ENCODE measurements around the gene COCH.
"Not testable (repeated sequence)": the region's sequence is repeated elsewhere in the genome, so short reads cannot be mapped to it uniquely, and the experiment has no call there.

Gene COCH

DNA sequence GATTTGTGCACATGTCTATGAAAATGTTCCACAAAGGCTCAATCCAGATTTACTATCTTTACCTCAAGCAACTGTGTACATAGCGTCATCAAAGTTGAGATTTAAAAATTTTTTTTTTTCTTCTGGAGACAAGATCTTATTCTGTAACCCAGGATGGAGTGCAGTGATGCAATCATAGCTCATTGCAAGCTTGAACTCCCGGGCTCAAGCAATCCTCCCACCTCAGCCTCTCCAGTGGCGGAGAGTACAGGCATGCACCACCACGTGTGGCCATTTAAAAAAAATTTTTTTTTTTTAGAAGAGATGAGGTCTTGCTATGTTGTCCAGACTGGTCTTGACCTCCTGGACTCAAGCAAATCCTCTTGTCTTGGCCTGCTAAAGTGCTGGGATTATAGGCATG is 2.3 kb downstream of the COCH start:
- DNase-seq = no peak

DNA sequence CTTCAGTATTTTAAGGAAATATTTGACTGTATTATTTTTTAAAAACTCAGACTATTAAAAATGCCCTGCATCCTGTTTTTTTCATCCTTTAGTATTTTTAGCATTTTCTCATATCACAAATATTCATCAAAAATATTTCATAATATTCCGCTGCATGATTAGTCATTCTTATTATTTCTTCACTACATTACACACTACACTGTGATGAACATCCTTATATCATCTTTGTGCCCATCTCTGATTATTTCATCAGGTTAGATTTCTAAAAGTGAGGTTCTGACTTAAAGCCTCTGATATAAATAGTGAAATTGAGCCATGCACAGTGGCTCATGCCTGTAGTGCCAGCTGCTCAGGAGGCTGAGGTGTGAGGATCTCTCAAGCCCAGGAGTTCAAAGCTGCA is 8.1 kb downstream of the COCH start:
- DNase-seq = no peak

DNA sequence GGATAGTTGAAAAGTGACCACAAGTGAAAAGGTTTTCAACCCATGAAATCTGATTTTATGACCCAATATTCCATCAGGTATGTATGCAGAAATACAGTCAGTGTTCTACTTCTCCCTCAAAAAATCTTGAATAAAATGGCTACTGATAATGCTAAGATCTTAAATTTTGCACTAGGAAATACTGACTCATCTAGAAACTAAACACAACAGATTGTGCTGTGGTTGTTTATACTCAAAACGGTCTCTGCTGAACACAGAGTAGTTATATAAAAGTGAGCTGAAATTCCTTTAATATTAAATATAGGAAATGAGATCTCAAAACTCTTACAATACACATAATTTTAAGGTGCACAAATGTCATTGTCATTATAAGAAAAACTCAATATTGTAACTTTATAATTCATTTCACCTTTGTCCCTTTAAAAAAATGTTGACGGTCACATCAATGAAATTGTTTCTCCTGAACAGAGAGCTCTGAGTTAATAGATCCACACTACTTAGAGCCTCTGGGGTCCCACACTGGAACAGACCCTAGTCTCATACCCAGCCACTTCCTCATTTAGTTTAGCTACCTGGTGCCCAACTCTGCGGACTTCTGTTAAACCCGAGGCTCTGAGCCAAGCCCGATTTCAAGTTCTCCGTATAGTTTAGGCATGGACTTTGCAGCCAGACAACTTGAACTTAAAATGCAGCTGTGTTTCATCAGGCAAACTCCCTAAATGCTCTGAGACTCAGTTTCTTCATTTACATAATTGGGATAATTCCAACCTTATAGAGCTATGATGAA is 9.3 kb downstream of the COCH start:
- no peak for DNase-seq

DNA sequence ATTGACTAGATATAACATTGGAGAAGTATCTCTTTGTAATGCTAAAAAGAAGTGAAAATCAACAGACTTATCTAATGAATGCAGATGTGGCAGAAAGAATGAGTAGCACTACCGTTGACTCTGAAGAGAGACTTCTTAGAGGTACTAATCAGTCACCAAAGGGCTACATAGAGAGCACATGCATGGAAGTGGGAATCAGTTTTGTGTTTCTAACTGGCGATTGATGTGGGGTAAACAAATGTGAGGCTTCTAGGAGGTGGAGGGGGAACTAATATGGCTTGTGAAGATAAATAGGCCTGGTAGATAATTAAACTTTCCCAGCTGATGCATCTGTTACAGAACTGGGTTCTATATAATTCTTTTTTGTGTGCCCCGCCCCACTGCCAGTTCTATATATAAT is 10.5 kb downstream of the COCH start:
- DNase-seq = no peak

DNA sequence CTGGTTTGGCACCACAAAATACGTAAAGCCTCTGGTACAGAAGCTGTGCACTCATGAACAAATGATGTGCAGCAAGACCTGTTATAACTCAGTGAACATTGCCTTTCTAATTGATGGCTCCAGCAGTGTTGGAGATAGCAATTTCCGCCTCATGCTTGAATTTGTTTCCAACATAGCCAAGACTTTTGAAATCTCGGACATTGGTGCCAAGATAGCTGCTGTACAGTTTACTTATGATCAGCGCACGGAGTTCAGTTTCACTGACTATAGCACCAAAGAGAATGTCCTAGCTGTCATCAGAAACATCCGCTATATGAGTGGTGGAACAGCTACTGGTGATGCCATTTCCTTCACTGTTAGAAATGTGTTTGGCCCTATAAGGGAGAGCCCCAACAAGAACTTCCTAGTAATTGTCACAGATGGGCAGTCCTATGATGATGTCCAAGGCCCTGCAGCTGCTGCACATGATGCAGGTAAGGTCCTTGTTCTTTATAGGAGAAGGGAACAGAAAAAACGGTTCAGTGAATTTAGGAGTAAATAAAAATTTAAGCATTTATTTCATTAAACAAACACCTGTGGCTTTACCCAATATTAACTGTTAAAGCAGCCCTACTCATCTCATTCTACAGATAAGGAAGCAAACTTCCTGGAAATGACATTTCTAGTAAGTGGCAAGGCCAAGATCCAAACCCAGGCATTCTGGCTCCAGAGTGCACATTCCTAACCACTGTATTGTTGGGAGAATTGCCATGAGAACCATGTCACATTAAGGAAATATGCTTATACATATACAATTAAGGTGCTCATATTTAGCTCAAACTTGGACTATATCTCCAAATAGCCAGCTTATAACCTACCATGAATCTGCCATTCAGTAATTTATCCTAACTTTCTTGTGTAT is 11.7 kb downstream of the COCH start:
- no peak for DNase-seq

DNA sequence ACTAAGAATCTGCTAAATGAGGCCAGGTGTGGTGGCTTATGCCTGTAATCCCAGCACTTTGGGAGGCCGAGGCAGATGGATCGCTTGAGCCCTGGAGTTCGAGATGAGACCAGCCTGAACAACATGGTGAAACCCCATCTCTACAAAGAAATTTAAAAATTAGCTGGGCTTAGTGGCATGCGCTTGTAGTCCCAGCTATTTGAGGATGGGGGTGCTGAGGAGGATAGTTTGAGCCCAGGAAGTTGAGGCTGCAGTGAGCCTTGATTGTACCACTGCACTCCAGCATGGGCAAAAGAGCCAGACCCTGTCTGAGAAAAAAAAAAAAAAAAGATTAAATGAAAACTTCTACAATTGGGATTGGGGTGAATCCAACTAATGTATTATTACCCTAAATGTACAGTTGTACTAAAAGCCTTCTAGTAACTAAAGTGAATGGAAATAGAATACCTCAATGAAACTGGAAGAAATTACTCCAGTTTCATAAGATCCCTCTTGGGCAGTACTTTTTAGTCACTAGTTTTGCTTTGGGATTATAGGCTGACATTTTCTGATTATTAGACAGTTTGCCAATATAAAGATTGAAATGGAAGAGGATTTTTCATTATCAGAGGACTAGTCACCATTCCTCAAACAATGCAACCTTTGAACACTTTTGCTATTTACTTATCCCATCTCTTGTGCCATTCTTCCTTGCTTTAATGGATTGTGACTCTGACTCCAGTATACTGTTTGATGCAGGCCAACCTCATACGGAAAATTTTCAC is 14.3 kb downstream of the COCH start:
- no peak for DNase-seq

DNA sequence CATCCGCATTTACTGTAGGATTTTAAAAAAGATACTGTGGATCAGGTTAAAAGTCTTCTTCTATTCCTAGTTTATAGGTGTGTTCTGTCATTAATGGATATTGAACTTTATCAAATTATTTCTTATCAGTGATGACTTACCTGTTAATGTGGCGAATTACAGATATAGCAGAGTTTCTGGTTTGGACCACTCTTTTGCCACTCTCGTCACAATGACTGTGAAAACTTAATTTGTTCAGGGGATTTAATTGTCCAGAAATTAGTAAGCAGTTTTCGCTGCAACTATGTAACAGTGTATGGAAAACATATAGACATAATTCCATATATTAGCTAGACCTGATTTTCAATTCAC is 14.9 kb downstream of the COCH start:
- no peak for DNase-seq

DNA sequence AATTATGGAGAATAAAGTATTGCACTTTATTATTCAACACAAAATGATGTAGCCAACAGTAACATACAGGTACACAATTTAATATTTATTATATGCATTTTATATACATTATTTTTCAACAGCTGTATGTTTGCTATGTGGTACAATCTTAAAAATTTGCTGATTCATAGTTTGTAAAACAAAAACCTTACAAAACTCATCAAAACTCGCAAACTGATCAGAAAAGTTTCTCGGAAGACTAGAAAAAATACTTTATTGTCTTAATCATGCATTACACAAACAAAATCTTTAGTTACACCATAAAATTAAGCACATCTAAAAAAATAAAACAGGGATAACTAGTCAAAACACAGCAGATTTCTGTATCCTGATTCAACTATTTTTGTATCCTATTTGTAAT is 19.5 kb downstream of the COCH start:
- DNase-seq = no peak

DNA sequence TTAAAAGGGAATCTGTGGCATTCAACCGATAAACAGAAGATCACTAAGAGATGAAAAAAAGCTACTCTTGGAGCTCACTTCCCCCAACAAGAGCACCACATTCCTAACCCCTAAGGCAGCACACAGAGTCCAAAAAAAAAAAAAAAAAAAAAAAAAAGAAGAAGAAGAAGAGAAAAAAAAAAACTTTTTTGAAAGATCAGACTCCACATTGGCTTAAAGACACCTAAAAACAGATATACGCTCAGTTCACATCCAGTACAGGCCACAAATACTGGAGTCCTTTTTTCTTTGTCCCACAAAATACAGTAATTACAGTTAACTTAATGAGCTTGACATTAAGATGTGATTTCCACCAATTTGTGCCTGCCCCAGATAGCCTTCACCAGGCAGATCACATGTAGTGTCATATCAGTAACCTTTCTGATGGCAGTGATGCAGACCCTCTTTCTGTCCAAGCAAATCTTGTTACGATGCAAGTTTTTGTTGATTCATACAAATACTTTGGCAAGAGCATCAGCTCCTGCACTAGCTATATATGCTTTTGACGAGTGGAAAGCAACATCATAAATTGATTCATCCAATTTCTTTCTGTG is 20.7 kb downstream of the COCH start:
- DNase-seq = no peak

DNA sequence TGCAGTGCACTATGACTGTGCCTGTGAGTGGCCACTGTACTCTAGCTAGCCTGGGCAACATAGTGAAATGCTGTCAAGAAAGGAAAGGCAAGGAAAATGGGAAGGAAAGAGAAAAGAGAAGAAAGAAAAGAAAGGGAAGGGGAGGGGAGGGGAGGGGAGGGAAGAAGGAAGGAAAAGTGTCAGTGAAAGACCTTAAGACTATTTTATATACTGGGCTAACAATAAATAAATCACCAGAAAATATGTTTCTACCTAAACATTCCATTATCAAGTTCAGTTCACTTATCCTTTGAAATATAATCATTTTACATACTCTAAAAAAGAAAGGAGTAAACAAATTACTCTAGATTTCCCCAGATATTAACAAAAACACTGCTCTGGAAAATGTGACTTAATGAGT is 22.1 kb downstream of the COCH start:
- DNase-seq = no peak

DNA sequence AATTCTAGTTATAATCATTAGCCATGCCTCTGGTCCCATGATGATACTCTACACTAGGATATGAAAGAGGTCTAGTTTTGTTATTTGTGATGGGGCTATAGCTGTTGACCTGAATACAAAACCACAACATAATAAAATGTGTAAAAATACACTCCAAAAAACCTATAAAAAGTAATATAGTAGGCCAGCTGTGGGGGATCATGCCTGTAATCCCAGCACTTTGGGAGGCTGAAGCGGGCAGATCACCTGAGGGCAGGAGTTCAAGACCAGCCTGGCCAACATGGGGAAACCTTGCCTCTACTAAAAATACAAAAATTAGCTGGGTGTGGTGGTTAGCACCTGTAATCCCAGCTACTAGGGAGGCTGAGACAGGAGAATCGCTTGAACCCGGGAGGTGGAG is 22.8 kb downstream of the COCH start:
- DNase-seq = not testable (repeated sequence)

DNA sequence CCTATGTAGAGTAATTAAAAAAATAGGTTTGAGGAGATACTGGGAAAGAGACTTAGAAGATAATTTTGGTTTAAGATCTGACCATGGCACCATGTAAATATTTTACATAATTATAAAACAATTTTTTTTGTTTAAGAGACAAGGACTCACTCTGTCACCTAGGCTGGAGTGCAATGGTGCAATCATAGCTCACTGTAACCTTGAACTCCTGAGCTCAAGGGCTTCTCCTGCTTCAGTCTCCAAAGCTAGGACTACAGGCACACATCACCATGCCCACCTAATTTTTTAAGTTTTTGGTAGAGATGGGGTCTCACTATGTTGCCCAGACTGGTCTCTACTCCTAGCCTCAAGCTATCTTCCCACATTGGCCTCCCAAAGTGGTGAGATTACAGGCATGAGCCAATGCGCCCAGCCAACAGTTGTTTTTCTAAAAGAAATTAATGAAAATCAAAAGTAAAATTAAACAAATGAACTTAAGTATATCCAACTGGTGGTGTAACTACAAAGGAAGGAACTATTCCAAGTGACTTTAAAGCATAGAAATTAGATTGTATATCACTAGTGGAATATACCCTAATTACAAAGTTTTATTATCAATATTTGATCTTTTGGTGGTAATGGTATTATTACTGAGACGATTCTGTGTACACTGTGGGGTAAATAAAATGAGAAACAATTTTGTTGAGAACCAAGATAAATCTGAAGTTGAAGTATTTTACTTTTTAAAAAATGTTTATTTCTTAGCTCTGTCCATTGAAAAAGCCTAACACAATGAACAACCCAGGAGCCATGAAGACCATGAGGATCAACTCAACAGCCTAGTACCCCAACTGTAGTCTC is 29.1 kb downstream of the COCH start:
- DNase-seq = no peak

DNA sequence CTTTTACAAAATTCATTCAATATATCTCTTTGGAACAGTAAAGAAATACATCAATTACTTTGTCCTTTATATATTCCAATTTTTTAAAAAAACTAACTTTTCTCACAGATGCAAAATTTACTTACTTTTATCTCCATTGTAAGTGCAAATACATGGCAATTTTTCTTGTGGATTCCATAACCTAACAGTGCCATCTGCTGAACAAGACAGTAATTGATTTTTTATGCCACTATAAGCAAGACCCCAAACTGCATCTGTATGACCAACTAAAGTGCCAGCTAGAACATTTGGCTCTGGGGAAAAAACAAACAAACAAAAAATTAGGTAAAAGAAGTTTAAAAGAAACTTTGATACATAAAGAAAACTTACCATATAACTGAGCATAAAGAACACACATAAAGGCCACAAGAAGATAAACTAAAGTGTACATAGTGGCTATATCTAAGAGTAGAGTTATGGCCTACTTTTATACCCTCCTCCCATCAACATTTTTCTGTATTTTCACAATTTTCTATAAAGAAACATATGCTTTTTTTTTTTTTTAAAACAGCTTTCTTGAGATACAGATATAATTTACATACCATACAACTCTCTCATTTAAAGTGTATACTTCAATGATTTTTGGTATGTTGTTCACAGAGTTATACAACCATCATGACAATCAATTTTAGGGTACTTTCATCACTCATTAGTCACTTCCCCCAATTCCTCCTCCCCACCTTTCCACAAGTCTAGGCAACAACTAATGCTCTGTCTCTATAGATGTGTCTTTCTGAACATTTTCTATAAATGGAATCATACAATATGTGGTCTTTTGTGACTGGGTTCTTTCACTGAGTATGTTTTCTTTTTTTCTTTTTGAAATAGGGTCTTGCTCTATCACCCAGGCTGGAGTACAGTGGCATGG is 32.6 kb downstream of the COCH start:
- no peak for DNase-seq

DNA sequence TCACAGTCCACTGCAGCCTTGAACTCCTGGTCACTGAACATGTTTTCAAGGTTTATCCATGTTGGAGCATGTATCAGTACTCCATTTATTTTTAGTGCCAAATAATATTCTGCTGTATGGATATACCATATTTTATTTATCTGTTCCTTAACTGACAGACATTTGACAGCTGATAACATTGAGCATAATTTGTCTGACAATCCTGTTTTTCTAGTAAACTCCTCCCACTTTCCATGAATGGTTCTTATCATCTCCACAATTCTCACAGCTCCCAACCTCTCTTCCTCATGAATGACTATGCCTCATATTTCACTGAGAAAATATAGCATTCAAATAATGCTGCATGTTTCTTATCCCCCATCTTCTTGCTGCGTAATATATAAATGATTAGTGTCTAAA is 33.3 kb downstream of the COCH start:
- DNase-seq = no peak

DNA sequence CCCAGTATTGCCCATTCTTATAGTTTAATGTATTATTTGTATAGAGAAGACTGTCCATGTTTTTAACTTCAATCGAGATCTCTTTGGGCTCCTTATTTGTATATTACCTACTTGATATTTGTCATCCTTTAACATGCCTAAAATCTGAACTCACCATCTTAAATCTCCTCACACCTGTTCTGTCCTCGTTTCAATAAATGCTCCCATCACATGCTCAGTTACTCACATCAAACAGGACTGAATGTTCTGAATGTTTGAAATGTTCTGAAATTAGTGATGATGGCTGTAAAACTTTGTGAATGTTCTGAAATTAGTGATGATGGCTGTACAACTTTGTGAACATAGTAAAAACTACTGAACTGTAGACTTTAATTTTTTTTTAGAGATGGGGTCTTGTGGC is 34.5 kb downstream of the COCH start:
- no peak for DNase-seq

DNA sequence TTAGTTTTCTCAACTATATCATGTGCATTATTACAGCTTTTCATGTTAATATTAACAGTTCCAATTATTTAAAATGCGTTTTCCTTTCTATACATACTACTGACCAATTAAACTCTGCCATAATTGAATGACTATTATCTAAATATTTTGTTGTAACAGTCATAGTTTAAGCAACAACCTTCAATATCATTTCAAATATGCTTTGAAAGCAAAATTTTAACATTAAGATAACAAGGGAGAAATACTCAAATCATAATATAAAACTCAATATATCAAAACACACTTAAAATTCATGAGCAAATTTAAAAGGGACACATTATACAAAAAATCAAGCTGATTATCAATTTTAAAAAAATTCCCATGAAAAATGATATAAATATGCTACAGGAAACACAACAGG is 40.5 kb downstream of the COCH start:
- no peak for DNase-seq

DNA sequence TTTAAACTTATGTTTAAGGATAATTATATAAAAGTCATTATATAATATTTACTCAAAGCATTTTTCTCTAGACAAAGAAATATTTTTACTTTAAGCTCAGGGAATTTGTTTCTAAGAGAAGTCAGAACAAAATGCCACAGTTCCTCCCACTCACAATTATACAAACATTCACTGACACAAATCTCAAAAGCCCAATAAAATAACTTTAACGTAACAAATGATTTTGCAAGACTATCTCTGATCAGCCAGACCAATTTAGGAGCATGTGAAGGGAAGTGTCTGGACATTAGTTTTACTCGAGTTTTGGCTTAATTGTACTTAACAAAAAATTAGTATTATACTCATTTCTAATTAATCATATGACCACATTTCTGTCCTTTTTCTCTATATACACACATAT is 41.2 kb downstream of the COCH start:
- no peak for DNase-seq

DNA sequence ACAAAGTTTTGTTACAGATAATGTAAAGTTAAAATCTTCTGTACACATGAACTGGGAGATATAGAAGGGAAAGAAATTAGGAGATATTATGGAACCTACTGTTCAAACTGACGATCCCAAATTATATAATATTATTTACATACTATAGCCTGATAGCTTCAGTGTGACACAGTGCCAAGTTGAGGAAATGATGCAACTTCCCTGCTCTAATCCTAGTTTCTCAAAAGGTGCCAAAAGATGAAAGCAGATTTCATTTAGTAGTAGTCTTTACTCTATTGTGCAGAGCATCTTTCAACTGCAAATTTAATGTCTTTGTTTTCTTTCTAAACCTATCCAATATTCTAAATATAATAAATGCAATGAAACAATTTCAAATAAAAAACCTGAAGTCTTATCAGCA is 46.9 kb downstream of the COCH start:
- DNase-seq = no peak

DNA sequence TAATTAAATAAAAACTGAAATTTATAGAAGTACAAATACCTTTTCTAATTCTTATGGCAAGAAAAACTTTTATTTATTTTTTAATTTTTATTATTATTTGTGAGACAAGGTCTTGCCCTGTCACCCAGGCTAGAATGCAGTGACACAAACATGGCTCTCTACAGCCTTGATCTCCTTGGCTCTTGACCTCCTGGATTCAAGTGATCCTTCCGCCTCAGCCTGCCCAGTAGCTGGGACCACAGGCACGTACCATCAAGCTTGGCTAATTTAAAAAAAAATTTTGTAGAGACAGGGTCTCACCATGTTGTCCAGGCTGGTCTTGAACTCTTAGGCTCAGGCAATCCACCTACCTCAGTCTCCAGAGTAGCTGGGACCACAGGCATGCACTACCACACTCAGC is 47.4 kb downstream of the COCH start:
- no peak for DNase-seq

DNA sequence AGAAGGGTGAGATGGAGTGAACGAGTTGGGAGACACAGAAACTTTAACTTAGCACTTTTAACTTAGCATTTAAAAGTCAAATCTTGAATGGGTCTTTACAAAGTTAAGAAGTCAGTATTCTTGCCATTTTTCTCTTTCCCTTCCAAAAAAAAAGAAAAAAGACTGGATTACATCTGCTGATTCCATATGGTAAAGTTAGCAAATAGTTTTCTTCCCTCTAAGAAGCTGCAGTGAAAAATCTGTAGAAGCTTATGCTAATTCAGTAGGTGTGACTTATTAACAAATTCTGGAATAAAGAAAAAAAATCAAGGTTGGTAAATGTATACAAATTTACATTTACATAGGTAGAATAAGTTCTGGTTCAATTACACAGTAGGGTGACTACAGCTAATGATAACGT is 50.9 kb downstream of the COCH start:
- no peak for DNase-seq

DNA sequence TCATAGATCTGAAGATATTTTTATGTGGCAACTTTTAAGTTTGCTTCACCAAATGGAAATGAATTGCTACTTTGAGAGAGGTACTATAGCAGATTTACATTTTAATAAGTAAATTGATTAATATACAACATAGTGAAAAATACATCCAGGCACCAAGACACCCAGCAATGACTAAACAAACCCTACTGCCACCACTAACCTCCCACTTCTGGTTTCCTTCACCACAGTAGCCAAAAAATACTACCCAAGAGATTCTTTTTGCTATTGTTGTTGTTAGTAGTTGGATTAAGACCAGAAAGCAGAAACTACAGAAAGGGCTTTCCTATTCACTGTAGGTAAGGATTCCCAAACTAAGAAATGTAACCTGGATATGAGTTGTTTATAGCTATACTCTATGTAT is 54.1 kb downstream of the COCH start:
- no peak for DNase-seq
